Measurements from ENCODE around the gene MRPL4. TPM values are rescaled to one million over a fixed set of nuclear protein-coding genes. Genes with fewer than 3 reads are reported as not detected.

Gene MRPL4
- total RNA-seq, 2 experiments from 2014 or later = 148 to 155 TPM

DNA sequence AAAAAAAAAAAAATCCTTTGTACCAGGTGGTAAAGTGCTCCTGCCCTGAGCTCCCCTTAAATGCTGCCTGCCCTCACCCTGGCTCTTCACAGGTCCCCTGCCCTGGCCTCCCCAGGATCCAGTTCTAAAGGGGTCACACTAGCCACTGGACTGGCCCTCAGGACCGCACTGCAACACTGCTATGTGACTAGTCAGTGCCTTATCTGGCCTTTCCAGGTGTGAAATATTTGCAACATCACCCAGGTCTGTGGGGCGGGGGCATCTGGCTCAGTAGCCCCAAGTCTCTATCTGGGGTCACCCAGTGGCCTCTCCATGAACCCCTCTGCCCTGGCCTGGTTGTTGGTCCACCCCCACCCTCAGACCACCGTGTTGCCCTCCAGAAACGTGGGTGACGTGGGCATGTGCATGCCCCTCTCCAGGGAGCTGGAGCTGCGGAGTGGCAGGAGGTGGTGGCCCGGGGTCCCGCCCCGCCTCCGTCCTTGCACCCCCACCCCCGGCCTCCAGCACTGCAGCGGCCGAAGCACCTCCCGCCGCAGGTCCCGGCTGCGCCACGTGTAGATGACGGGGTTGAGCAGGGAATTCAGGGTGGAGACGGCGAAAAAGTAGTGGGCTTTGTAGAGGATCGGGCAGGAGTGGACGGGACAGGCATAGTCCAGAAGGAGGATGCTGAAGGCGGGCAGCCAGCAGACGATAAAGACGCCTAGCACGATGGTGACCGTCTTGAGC is 28.4 kb upstream of the MRPL4 start:
- peak overlapping the region; percentile 59 for H3K4me2 ChIP-seq (ENCODE audit: low read length)

DNA sequence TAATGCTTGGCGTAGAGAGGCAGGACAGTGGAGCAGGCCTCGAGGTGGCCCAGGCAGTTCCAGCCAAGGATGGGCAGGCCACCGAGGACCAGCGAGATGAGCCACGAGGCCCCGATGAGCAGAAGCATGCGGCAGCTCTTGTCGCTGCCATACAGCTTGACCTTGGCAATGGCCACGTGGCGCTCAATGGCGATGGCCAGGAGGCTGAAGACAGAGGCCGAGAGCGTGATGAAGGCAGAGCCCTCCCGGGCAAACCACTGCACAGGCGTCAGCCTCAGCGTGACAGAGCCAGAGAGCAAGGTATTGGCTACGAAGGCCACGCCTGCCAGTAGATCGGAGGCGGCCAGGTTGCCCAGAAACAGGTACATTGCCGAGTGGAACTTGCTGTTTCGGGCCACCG is 27.7 kb upstream of the MRPL4 start:
- BruUV-seq (replicated peaks) = no TSS peak
- no peak for DNase-seq (ENCODE audit: low spot score)
- H3K36me3 ChIP-seq (ENCODE audit: insufficient read depth, low read length) = peaks cover 80% of the 10 kb centered on the region
- intact Hi-C loops (cut with micrococcal nuclease; ENCODE audit: unreplicated experiment) = no loop called here
- no peak for TF ChIP-seq EZH2phosphoT487 (IDR thresholded peaks at IDR 0.05; ENCODE audit: borderline replicate concordance, low read depth, low read length)
- TF ChIP-seq, protein P1, sequence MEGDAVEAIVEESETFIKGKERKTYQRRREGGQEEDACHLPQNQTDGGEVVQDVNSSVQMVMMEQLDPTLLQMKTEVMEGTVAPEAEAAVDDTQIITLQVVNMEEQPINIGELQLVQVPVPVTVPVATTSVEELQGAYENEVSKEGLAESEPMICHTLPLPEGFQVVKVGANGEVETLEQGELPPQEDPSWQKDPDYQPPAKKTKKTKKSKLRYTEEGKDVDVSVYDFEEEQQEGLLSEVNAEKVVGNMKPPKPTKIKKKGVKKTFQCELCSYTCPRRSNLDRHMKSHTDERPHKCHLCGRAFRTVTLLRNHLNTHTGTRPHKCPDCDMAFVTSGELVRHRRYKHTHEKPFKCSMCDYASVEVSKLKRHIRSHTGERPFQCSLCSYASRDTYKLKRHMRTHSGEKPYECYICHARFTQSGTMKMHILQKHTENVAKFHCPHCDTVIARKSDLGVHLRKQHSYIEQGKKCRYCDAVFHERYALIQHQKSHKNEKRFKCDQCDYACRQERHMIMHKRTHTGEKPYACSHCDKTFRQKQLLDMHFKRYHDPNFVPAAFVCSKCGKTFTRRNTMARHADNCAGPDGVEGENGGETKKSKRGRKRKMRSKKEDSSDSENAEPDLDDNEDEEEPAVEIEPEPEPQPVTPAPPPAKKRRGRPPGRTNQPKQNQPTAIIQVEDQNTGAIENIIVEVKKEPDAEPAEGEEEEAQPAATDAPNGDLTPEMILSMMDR (conservative IDR thresholded peaks at IDR 0.05; ENCODE audit: low read length) = no peak
- H3K4me2 ChIP-seq (ENCODE audit: low read length) = no peak overlapping the region; the same call in 1 of the 2 replicates
- peaks cover 99% of the 10 kb centered on the region for H3K4me1 ChIP-seq (ENCODE audit: insufficient read depth, low read length, poor library complexity, severe bottlenecking)
- H3K79me2 ChIP-seq (ENCODE audit: insufficient read depth, low read depth, low read length) = peaks cover 86% of the 10 kb centered on the region
- H3K9me3 ChIP-seq (ENCODE audit: low read length) = no peaks in the 10 kb centered on the region
- H3K9me2 ChIP-seq (ENCODE audit: insufficient read depth, low read length) = no peaks in the 10 kb centered on the region
- ChIA-PET POLR2A (no interaction called here), CTCF (ENCODE audit: unreplicated experiment) (no interaction called here)
- no peak overlapping the region for H3K4me3 ChIP-seq (ENCODE audit: low read depth, low read length, poor library complexity, severe bottlenecking)
- no peaks in the 10 kb centered on the region for H4K20me1 ChIP-seq (ENCODE audit: insufficient read depth, low read length)
- peak overlapping the region; percentile 95 for H3K27ac ChIP-seq (ENCODE audit: low read depth, low read length, poor library complexity, severe bottlenecking)
- H2AFZ ChIP-seq (ENCODE audit: low read length) = no peak overlapping the region

More for the DNA sequence above, 28.4 kb upstream of the MRPL4 start:
- Histone ChIP-seq H3K9me2 (ENCODE audit: insufficient read depth, low read length) (no peaks in the 10 kb centered on the region), H3K4me3 (ENCODE audit: low read depth, low read length, poor library complexity, severe bottlenecking) (peak overlapping the region; percentile 22), H3K79me2 (ENCODE audit: insufficient read depth, low read depth, low read length) (peaks cover 85% of the 10 kb centered on the region), H2AFZ (ENCODE audit: low read length) (no peak overlapping the region), H3K9me3 (ENCODE audit: low read length) (no peaks in the 10 kb centered on the region), H3K36me3 (ENCODE audit: insufficient read depth, low read length) (peaks cover 81% of the 10 kb centered on the region), H3K4me1 (ENCODE audit: insufficient read depth, low read length, poor library complexity, severe bottlenecking) (peaks cover 100% of the 10 kb centered on the region), H4K20me1 (ENCODE audit: insufficient read depth, low read length) (no peaks in the 10 kb centered on the region), H3K27ac (ENCODE audit: low read depth, low read length, poor library complexity, severe bottlenecking) (peak overlapping the region; percentile 93)
- BruUV-seq (replicated peaks) = no TSS peak
- no peak for DNase-seq (ENCODE audit: low spot score)
- ChIA-PET CTCF (ENCODE audit: unreplicated experiment) (no interaction called here), POLR2A (interaction anchor here (0.7 to 0.9 kb wide), 2 partner anchors 15 to 18 kb away, joined by 3 read pairs; no protein-coding TSS in a partner anchor)
- intact Hi-C loops (cut with micrococcal nuclease; ENCODE audit: unreplicated experiment) = no loop called here
- TF ChIP-seq, protein P1 (conservative IDR thresholded peaks at IDR 0.05; ENCODE audit: low read length) = no peak
- TF ChIP-seq EZH2phosphoT487 (IDR thresholded peaks at IDR 0.05; ENCODE audit: borderline replicate concordance, low read depth, low read length) = no peak

DNA sequence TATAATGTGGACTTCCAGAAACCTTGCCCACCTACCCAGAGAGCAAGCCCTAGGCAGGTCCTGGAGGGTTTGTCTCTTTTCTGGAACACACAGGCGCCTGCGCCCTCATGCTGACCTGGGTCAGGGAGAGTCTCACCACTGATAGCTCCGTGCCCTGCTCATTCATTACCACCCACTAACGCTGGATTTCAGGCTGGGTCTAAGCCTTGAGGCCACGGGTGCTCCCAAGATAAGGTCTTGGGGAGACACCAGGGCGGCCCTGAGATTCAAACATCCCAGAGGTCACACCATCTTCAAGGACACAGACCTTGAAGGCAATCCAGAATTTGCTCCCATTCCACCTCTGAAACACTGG is 26.0 kb upstream of the MRPL4 start:
- Histone ChIP-seq H3K36me3 (ENCODE audit: insufficient read depth, low read length) (peaks cover 85% of the 10 kb centered on the region), H3K4me1 (ENCODE audit: insufficient read depth, low read length, poor library complexity, severe bottlenecking) (peaks cover 85% of the 10 kb centered on the region), H3K4me2 (ENCODE audit: low read length) (peak overlapping the region; percentile 95), H3K9me3 (ENCODE audit: low read length) (no peaks in the 10 kb centered on the region), H3K9me2 (ENCODE audit: insufficient read depth, low read length) (no peaks in the 10 kb centered on the region), H4K20me1 (ENCODE audit: insufficient read depth, low read length) (no peaks in the 10 kb centered on the region), H3K27ac (ENCODE audit: low read depth, low read length, poor library complexity, severe bottlenecking) (peak overlapping the region; percentile 95), H3K79me2 (ENCODE audit: insufficient read depth, low read depth, low read length) (peaks cover 96% of the 10 kb centered on the region), H3K4me3 (ENCODE audit: low read depth, low read length, poor library complexity, severe bottlenecking) (peak overlapping the region; percentile 61), H2AFZ (ENCODE audit: low read length) (no peak overlapping the region)
- POLR2A ChIA-PET = interaction anchor here (1.0 to 1.6 kb wide), 3 partner anchors 12 to 99 kb away, joined by 3 to 8 read pairs (median 5); no protein-coding TSS in a partner anchor
- no TSS peak for BruUV-seq (replicated peaks)
- TF ChIP-seq EZH2phosphoT487 (IDR thresholded peaks at IDR 0.05; ENCODE audit: borderline replicate concordance, low read depth, low read length) = no peak
- TF ChIP-seq, protein P1 (conservative IDR thresholded peaks at IDR 0.05; ENCODE audit: low read length) = no peak
- intact Hi-C loops (cut with micrococcal nuclease; ENCODE audit: unreplicated experiment) = no loop called here
- DNase-seq (ENCODE audit: low spot score) = no peak
- CTCF ChIA-PET (ENCODE audit: unreplicated experiment) = no interaction called here
